HCT116 (cell line): ENCODE measurements around the gene FMN1. TPM values are rescaled to one million over a fixed set of nuclear protein-coding genes. Genes with fewer than 3 reads are reported as not detected.

Experiments used
- ATAC-seq: fragments of 200-7000 bp; cut with Tn5 transposase; 2 replicates; pipeline ENCODE4 v1.9.1; 2020; ENCODE audit warnings: mild to moderate bottlenecking, moderate library complexity
- BruUV-seq: library from RNA; stranded (reverse); fragments of 400-500 nt; replicated peaks from 2 replicates; lab custom pipeline; 2021; lab: Mats Ljungman, UMichigan
- CTCF ChIA-PET: fragments of 300-600 bp; sonication (Branson Sonifier 250); formaldehyde crosslinking; loops from one replicate; lab custom pipeline; 2021; ENCODE audit warnings: antibody characterized with exemption; lab: Charles Lee
- POLR2A ChIA-PET: fragments of 300-600, 350-600 bp; sonication (Branson Sonifier 250); formaldehyde crosslinking; loops from one replicate; lab custom pipeline; 2021; ENCODE audit warnings: antibody characterized with exemption; lab: Charles Lee
- RAD21 ChIA-PET, 2 experiments: fragments of 300-600 bp; sonication (Branson Sonifier 250); formaldehyde crosslinking; loops; one replicate each; lab custom pipeline; 2023; ENCODE audit warnings: low total read pairs in 2 of 2; ENCODE audit not compliant: uncharacterized antibody in 2 of 2, unreplicated experiment in 2 of 2, low non-redundant PET in 1 of 2; lab: Charles Lee
- DNase-seq: peaks from one replicate; pipeline ENCODE4 v3.0.0-alpha.2; 2010; ENCODE audit warnings: low read depth, low spot score
- H2AFZ ChIP-seq: fragments of 200-600 bp; shearing (Covaris generic), sonication (generic); 2 replicates; pipeline ENCODE4 v1.6.1; 2017; ENCODE audit warnings: low read depth, mixed run types, mixed read lengths, antibody characterized with exemption, low read length; ENCODE audit not compliant: poor library complexity, severe bottlenecking
- H3K27ac ChIP-seq: 2 replicates; pipeline ENCODE4 v1.5.1; 2012; ENCODE audit warnings: low read depth, low read length
- H3K27me3 ChIP-seq: fragments of 200-600 bp; sonication (generic); 2 replicates; pipeline ENCODE4 v1.6.1; 2016; ENCODE audit warnings: mixed run types, low read length, mixed read lengths; ENCODE audit not compliant: insufficient read depth
- H3K36me3 ChIP-seq, 2 experiments: fragments of 200-500 bp in 1 of 2; fragments of 200-600 bp in 1 of 2; sonication (Bioruptor generic) in 1 of 2; sonication (generic) in 1 of 2; 2 replicates each; pipeline versions ENCODE4 v1.5.1 to v1.6.1; 2014 to 2016; ENCODE audit warnings: low read length in 2 of 2, inconsistent platforms in 1 of 2, mixed read lengths in 1 of 2, mixed run types in 1 of 2; ENCODE audit not compliant: insufficient read depth in 2 of 2, control insufficient read depth in 1 of 2
- H3K4me1 ChIP-seq, 2 experiments: fragments of 200-600 bp in 1 of 2; sonication (generic) in 1 of 2; 2 replicates each; pipeline versions ENCODE4 v1.5.1 to v1.6.1; 2012 to 2017; ENCODE audit warnings: low read length in 2 of 2, inconsistent platforms in 1 of 2, mild to moderate bottlenecking in 1 of 2, mixed read lengths in 1 of 2, mixed run types in 1 of 2, moderate library complexity in 1 of 2; ENCODE audit not compliant: insufficient read depth in 2 of 2, control insufficient read depth in 1 of 2
- H3K4me2 ChIP-seq: fragments of 200-600 bp; sonication (generic); 2 replicates; pipeline ENCODE4 v1.6.1; 2017; ENCODE audit warnings: mixed run types, low read length, mixed read lengths
- H3K4me3 ChIP-seq, 2 experiments: fragments of 200-600 bp in 1 of 2; sonication (generic) in 1 of 2; replicated peaks in 1 of 2; 2 replicates each; pipeline ENCODE4 v1.5.1; 2011 to 2016; ENCODE audit warnings: low read length in 2 of 2, control low read depth in 1 of 2, low read depth in 1 of 2, mild to moderate bottlenecking in 1 of 2, mixed read lengths in 1 of 2, mixed run types in 1 of 2
- H3K79me2 ChIP-seq: fragments of 200-600 bp; sonication (generic); 2 replicates; pipeline ENCODE4 v1.6.1; 2017; ENCODE audit warnings: mild to moderate bottlenecking, mixed run types, low read length, moderate library complexity, mixed read lengths; ENCODE audit not compliant: insufficient read depth
- H3K9ac ChIP-seq: fragments of 200-600 bp; sonication (generic); 2 replicates; pipeline ENCODE4 v1.6.1; 2016; ENCODE audit warnings: low read length, mixed read lengths
- H3K9me2 ChIP-seq: fragments of 200-600 bp; sonication (generic), shearing (Covaris generic); 2 replicates; pipeline ENCODE4 v1.6.1; 2017; ENCODE audit warnings: mixed run types, mild to moderate bottlenecking, moderate library complexity; ENCODE audit not compliant: insufficient read depth
- H3K9me3 ChIP-seq, 2 experiments: fragments of 200-500 bp in 1 of 2; fragments of 200-600 bp in 1 of 2; sonication (Bioruptor generic) in 1 of 2; sonication (generic) in 1 of 2; 2 replicates each; pipeline ENCODE4 v1.6.1; 2014 to 2017; ENCODE audit warnings: low read length in 2 of 2, mixed read lengths in 2 of 2, inconsistent platforms in 1 of 2, low read depth in 1 of 2, mild to moderate bottlenecking in 1 of 2, mixed run types in 1 of 2, moderate library complexity in 1 of 2; ENCODE audit not compliant: control insufficient read depth in 1 of 2, insufficient read depth in 1 of 2
- H4K20me1 ChIP-seq: fragments of 200-600 bp; sonication (generic), shearing (Covaris generic); 2 replicates; pipeline ENCODE4 v1.6.1; 2017; ENCODE audit warnings: mixed run types, mild to moderate bottlenecking, moderate library complexity; ENCODE audit not compliant: insufficient read depth
- CBX3 ChIP-seq: IDR thresholded peaks from 2 replicates; pipeline ENCODE4 v1.6.1; 2012; ENCODE audit warnings: low read depth
- CEBPB ChIP-seq: IDR thresholded peaks from 2 replicates; pipeline ENCODE4 v1.6.1; 2012; ENCODE audit warnings: low read depth
- EGR1 ChIP-seq: IDR thresholded peaks from 2 replicates; pipeline ENCODE4 v1.6.1; 2012; ENCODE audit warnings: low read depth
- EZH2phosphoT487 ChIP-seq: fragments of 200-600 bp; IDR thresholded peaks from 2 replicates; pipeline ENCODE4 v1.6.1; 2018; ENCODE audit warnings: antibody characterized with exemption, borderline replicate concordance
- JUND ChIP-seq: IDR thresholded peaks from 2 replicates; pipeline ENCODE4 v1.6.1; 2012
- POLR2A ChIP-seq: IDR thresholded peaks from 2 replicates; pipeline ENCODE4 v1.7.0; 2011; ENCODE audit warnings: borderline replicate concordance; ENCODE audit not compliant: insufficient read depth, insufficient read length; ENCODE audit errors: extremely low read depth
- POLR2AphosphoS5 ChIP-seq: IDR thresholded peaks from 2 replicates; pipeline ENCODE4 v1.6.1; 2011; ENCODE audit warnings: mild to moderate bottlenecking, low read depth, low read length, moderate library complexity
- SIN3A ChIP-seq: IDR thresholded peaks from 2 replicates; pipeline ENCODE4 v1.6.1; 2012; ENCODE audit warnings: low read depth
- SRF ChIP-seq: IDR thresholded peaks from 2 replicates; pipeline ENCODE4 v1.6.1; 2012; ENCODE audit warnings: low read depth
- ZFX ChIP-seq: fragments of 450-650 bp; IDR thresholded peaks from 2 replicates; pipeline ENCODE4 v1.6.1; 2017
- ZNF274 ChIP-seq: fragments of 200-500 bp; sonication (Bioruptor generic); IDR thresholded peaks from 2 replicates; pipeline ENCODE4 v1.6.1; 2014; ENCODE audit warnings: mild to moderate bottlenecking, low read depth, low read length, inconsistent platforms
- intact Hi-C: fragments of 100-400 bp; cut with micrococcal nuclease; formaldehyde crosslinking; loops from 2 replicates; pipeline ENCODE4 v1.10.0; 2022
- total RNA-seq: library from RNA; stranded (reverse); gene quantifications from one replicate; pipeline ENCODE4 v1.2.1, GENCODE V29; 2021; ENCODE audit not compliant: unreplicated experiment
- TF ChIP-seq, protein P1 (sequence below), 3 experiments: fragments of 200-600 bp in 1 of 3; sonication (generic) in 1 of 3; IDR thresholded peaks in 2 of 3; conservative IDR thresholded peaks in 1 of 3; 2 replicates each; pipeline ENCODE4 v1.5.1; 2012 to 2017; ENCODE audit warnings: low read depth in 2 of 3, low read length in 2 of 3, antibody characterized with exemption in 1 of 3, borderline replicate concordance in 1 of 3, control low read depth in 1 of 3, mild to moderate bottlenecking in 1 of 3, mixed read lengths in 1 of 3, mixed run types in 1 of 3, moderate library complexity in 1 of 3; ENCODE audit not compliant: insufficient read depth in 1 of 3
- TF ChIP-seq, protein P2 (sequence below): IDR thresholded peaks from 2 replicates; pipeline ENCODE4 v1.6.1; 2011; ENCODE audit warnings: mild to moderate bottlenecking, low read length, moderate library complexity; ENCODE audit not compliant: insufficient replicate concordance; ENCODE audit errors: extremely low read depth
- TF ChIP-seq, protein P3 (sequence below): IDR thresholded peaks from 2 replicates; pipeline ENCODE4 v1.6.1; 2012; ENCODE audit warnings: low read depth
- TF ChIP-seq, protein P4 (sequence below): IDR thresholded peaks from 2 replicates; pipeline ENCODE4 v1.6.1; 2012

FMN1 gene
- total RNA-seq, 1 experiment from 2014 or later = 0.39 TPM

DNA sequence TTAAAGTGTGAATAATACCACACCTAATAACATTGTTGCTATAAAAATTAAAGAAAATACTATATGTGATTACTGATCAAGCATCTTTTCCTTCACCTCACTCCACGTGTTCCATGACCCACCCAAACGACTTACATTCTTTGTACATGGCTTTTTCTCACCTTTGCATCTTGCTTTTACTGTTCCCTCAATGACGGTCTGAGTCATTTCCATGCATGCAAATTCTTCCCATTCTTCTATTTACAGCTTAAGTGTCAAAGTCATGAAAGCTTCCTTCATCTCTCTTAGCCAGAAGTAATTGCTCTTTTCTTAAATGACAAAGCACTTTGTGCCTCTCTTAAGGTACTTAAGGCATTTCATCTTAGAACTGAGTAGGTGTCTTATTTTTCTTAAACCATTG lies 412.7 kb downstream of the FMN1 start:
- ATAC-seq = no peak
- CTCF ChIA-PET = interaction anchor here (0.9 kb wide), 1 partner anchor 131 kb away, joined by 3 read pairs; no protein-coding TSS in a partner anchor

More for the DNA sequence above, 412.7 kb downstream of the FMN1 start:
- no peaks in the 10 kb centered on the region for H3K36me3 ChIP-seq
- no peak overlapping the region for H3K9ac ChIP-seq
- H3K27ac ChIP-seq = no peak overlapping the region
- H3K4me1 ChIP-seq = no peaks in the 10 kb centered on the region
- H3K9me2 ChIP-seq = no peaks in the 10 kb centered on the region
- intact Hi-C loops = no loop called here
- RAD21 ChIA-PET = no interaction called here
- H3K79me2 ChIP-seq = no peaks in the 10 kb centered on the region
- no peak for DNase-seq
- H3K4me2 ChIP-seq = no peak overlapping the region
- TF ChIP-seq, protein P1, sequence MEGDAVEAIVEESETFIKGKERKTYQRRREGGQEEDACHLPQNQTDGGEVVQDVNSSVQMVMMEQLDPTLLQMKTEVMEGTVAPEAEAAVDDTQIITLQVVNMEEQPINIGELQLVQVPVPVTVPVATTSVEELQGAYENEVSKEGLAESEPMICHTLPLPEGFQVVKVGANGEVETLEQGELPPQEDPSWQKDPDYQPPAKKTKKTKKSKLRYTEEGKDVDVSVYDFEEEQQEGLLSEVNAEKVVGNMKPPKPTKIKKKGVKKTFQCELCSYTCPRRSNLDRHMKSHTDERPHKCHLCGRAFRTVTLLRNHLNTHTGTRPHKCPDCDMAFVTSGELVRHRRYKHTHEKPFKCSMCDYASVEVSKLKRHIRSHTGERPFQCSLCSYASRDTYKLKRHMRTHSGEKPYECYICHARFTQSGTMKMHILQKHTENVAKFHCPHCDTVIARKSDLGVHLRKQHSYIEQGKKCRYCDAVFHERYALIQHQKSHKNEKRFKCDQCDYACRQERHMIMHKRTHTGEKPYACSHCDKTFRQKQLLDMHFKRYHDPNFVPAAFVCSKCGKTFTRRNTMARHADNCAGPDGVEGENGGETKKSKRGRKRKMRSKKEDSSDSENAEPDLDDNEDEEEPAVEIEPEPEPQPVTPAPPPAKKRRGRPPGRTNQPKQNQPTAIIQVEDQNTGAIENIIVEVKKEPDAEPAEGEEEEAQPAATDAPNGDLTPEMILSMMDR (IDR thresholded peaks at IDR 0.05 in 2 of 3, conservative IDR thresholded peaks at IDR 0.05 in 1 of 3; ENCODE audit: borderline replicate concordance in 1 of 3, insufficient read depth in 1 of 3, low read depth in 2 of 3, low read length in 2 of 3) = no peak
- TF ChIP-seq ZFX = no peak
- no peak for TF ChIP-seq EGR1
- no peak for TF ChIP-seq CBX3
- TF ChIP-seq POLR2AphosphoS5 = no peak
- TF ChIP-seq SIN3A = no peak
- TF ChIP-seq JUND = no peak
- TF ChIP-seq, protein P2, sequence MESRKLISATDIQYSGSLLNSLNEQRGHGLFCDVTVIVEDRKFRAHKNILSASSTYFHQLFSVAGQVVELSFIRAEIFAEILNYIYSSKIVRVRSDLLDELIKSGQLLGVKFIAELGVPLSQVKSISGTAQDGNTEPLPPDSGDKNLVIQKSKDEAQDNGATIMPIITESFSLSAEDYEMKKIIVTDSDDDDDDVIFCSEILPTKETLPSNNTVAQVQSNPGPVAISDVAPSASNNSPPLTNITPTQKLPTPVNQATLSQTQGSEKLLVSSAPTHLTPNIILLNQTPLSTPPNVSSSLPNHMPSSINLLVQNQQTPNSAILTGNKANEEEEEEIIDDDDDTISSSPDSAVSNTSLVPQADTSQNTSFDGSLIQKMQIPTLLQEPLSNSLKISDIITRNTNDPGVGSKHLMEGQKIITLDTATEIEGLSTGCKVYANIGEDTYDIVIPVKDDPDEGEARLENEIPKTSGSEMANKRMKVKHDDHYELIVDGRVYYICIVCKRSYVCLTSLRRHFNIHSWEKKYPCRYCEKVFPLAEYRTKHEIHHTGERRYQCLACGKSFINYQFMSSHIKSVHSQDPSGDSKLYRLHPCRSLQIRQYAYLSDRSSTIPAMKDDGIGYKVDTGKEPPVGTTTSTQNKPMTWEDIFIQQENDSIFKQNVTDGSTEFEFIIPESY = no peak
- TF ChIP-seq, protein P3, sequence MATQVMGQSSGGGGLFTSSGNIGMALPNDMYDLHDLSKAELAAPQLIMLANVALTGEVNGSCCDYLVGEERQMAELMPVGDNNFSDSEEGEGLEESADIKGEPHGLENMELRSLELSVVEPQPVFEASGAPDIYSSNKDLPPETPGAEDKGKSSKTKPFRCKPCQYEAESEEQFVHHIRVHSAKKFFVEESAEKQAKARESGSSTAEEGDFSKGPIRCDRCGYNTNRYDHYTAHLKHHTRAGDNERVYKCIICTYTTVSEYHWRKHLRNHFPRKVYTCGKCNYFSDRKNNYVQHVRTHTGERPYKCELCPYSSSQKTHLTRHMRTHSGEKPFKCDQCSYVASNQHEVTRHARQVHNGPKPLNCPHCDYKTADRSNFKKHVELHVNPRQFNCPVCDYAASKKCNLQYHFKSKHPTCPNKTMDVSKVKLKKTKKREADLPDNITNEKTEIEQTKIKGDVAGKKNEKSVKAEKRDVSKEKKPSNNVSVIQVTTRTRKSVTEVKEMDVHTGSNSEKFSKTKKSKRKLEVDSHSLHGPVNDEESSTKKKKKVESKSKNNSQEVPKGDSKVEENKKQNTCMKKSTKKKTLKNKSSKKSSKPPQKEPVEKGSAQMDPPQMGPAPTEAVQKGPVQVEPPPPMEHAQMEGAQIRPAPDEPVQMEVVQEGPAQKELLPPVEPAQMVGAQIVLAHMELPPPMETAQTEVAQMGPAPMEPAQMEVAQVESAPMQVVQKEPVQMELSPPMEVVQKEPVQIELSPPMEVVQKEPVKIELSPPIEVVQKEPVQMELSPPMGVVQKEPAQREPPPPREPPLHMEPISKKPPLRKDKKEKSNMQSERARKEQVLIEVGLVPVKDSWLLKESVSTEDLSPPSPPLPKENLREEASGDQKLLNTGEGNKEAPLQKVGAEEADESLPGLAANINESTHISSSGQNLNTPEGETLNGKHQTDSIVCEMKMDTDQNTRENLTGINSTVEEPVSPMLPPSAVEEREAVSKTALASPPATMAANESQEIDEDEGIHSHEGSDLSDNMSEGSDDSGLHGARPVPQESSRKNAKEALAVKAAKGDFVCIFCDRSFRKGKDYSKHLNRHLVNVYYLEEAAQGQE = no peak
- TF ChIP-seq CEBPB = no peak
- no peak for TF ChIP-seq ZNF274
- no peak for TF ChIP-seq SRF
- TF ChIP-seq, protein P4, sequence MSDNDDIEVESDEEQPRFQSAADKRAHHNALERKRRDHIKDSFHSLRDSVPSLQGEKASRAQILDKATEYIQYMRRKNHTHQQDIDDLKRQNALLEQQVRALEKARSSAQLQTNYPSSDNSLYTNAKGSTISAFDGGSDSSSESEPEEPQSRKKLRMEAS = no peak
- no peak for TF ChIP-seq EZH2phosphoT487
- TF ChIP-seq POLR2A = no peak
- TF ChIP-seq, all 23 proteins: peak for 0
- Histone ChIP-seq H4K20me1 (no peaks in the 10 kb centered on the region), H2AFZ (no peak overlapping the region), H3K9me3 (no peaks in the 10 kb centered on the region), H3K27me3 (no peaks in the 10 kb centered on the region), H3K4me3 (no peak overlapping the region)
- no TSS peak for BruUV-seq
- POLR2A ChIA-PET = no interaction called here
